HL-60 (cell line): ENCODE results near the gene BLNK.

ENCODE experiments used
- GABPA ChIP-seq: IDR thresholded peaks from 2 replicates; pipeline ENCODE4 v1.6.1; 2012; ENCODE audit warnings: low read depth
- POLR2AphosphoS5 ChIP-seq: IDR thresholded peaks from 2 replicates; pipeline ENCODE4 v1.6.1; 2012; ENCODE audit warnings: low read depth
- TF ChIP-seq, protein P1 (sequence below): IDR thresholded peaks from one replicate; pipeline ENCODE4 v1.5.1; 2011; ENCODE audit warnings: low read length, control low read depth, inconsistent platforms; ENCODE audit not compliant: insufficient read depth
- TF ChIP-seq, protein P2 (sequence below): IDR thresholded peaks from 2 replicates; pipeline ENCODE4 v1.6.1; 2012; ENCODE audit warnings: low read depth; ENCODE audit not compliant: insufficient replicate concordance

DNA sequence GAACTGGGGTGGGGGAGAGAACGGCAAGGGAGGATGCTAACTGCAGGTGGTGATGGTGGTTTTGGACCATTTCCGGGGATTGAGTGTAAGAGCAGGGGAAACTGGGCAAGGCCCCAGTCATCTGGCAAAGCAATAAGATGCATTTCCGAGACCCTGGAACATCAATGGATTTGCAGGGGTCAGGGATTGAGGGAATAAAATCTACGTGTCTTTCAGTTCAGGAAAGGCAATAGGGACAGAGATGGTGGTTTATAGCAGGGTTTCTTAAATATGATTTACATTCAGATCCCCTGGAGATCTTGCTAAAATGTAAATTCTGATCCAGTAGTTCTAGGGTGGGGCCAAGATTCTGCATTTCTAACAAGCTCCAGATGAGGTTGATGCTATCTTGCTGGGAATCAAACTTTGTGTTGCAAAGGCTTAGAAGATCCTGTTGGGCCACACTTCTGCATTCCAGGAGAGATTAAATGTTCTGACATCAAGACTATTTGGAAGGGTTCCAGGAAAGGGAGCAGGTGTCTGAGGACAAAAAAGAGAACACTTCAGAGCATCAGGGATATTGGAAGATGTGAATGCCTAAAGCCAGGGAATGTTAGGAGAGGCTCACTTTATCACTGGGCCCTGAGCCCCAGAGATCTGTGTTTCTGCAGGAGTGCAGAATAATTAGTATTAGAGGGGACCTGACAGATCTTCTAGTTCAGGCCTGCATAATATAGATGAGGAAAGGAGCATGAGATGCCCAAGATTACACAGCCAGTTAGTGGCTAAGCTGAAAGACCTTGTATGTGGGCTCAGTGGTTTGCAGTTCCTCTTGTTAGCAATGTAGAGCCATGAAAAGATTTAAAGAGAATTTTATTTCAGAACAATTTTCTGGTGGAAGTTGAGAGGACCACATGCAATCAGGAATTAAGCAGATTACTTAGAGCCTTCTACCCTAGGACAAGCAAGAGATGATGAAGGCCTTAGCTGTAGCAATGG, 32.4 kb downstream of the BLNK start:
- TF ChIP-seq, protein P1, sequence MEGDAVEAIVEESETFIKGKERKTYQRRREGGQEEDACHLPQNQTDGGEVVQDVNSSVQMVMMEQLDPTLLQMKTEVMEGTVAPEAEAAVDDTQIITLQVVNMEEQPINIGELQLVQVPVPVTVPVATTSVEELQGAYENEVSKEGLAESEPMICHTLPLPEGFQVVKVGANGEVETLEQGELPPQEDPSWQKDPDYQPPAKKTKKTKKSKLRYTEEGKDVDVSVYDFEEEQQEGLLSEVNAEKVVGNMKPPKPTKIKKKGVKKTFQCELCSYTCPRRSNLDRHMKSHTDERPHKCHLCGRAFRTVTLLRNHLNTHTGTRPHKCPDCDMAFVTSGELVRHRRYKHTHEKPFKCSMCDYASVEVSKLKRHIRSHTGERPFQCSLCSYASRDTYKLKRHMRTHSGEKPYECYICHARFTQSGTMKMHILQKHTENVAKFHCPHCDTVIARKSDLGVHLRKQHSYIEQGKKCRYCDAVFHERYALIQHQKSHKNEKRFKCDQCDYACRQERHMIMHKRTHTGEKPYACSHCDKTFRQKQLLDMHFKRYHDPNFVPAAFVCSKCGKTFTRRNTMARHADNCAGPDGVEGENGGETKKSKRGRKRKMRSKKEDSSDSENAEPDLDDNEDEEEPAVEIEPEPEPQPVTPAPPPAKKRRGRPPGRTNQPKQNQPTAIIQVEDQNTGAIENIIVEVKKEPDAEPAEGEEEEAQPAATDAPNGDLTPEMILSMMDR, result no peak
- no peak for TF ChIP-seq GABPA
- TF ChIP-seq, protein P2, sequence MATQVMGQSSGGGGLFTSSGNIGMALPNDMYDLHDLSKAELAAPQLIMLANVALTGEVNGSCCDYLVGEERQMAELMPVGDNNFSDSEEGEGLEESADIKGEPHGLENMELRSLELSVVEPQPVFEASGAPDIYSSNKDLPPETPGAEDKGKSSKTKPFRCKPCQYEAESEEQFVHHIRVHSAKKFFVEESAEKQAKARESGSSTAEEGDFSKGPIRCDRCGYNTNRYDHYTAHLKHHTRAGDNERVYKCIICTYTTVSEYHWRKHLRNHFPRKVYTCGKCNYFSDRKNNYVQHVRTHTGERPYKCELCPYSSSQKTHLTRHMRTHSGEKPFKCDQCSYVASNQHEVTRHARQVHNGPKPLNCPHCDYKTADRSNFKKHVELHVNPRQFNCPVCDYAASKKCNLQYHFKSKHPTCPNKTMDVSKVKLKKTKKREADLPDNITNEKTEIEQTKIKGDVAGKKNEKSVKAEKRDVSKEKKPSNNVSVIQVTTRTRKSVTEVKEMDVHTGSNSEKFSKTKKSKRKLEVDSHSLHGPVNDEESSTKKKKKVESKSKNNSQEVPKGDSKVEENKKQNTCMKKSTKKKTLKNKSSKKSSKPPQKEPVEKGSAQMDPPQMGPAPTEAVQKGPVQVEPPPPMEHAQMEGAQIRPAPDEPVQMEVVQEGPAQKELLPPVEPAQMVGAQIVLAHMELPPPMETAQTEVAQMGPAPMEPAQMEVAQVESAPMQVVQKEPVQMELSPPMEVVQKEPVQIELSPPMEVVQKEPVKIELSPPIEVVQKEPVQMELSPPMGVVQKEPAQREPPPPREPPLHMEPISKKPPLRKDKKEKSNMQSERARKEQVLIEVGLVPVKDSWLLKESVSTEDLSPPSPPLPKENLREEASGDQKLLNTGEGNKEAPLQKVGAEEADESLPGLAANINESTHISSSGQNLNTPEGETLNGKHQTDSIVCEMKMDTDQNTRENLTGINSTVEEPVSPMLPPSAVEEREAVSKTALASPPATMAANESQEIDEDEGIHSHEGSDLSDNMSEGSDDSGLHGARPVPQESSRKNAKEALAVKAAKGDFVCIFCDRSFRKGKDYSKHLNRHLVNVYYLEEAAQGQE, result no peak
- no peak for TF ChIP-seq POLR2AphosphoS5
